Left lung (tissue), 10 donors: ENCODE measurements around the gene BLACAT1. TPM values are rescaled to one million over a fixed set of nuclear protein-coding genes. Genes with fewer than 3 reads are reported as not detected.

Experiments used
- ATAC-seq: fragments of 200-7000 bp; cut with Tn5 transposase; one replicate; pipeline ENCODE4 v1.9.1; 2020; ENCODE audit warnings: moderate library complexity
- DNase-seq, 4 donors: peaks; one replicate each; pipeline ENCODE4 v3.0.0-alpha.2; 2013 to 2020
- H3K27ac ChIP-seq, 2 donors: fragments of 200-600 bp; sonication (generic) in 1 of 2; one replicate each; pipeline versions ENCODE4 v1.5.0 to v1.8.0; 2020 to 2021
- H3K27me3 ChIP-seq, 2 donors: fragments of 200-600 bp; sonication (generic) in 1 of 2; one replicate each; pipeline versions ENCODE4 v1.5.0 to v1.8.0; 2020 to 2021
- H3K36me3 ChIP-seq, 2 donors: fragments of 200-600 bp; sonication (generic) in 1 of 2; one replicate each; pipeline versions ENCODE4 v1.5.0 to v1.8.0; 2020 to 2021
- H3K4me1 ChIP-seq, 2 donors: fragments of 200-600 bp; one replicate each; pipeline ENCODE4 v1.8.0; 2021
- H3K4me3 ChIP-seq, 2 donors: fragments of 200-600 bp; sonication (generic) in 1 of 2; one replicate each; pipeline versions ENCODE4 v1.5.0 to v1.8.0; 2020 to 2021; ENCODE audit warnings: mild to moderate bottlenecking in 1 of 2
- H3K9me3 ChIP-seq, 2 donors: fragments of 200-600 bp; sonication (generic) in 1 of 2; one replicate each; pipeline versions ENCODE4 v1.5.0 to v1.8.0; 2020 to 2021
- CTCF ChIP-seq, 2 donors: fragments of 200-600 bp; sonication (generic) in 1 of 2; IDR thresholded peaks; one replicate each; pipeline versions ENCODE4 v1.5.0 to v1.8.0; 2021; ENCODE audit warnings: antibody characterized with exemption in 2 of 2
- intact Hi-C, 2 donors: fragments of 100-400 bp; cut with DNase I; formaldehyde crosslinking; loops; one replicate each; pipeline versions ENCODE4 v1.11.2 to v1.14.2; 2022
- polyA plus RNA-seq, 6 donors: library from polyadenylated mRNA; unstranded; fragments of 120-200 nt; gene quantifications; one replicate each; pipeline ENCODE4 v1.2.1, GENCODE V29; 2013; ENCODE audit not compliant: insufficient read length in 6 of 6
- total RNA-seq, 2 donors: library from RNA; stranded (reverse); fragmentation: NEBNext Ultra II Directional; extraction: Animal tissue kit (Norgen Biotek cat#: 25700); gene quantifications; one replicate each; pipeline ENCODE4 v1.2.1, GENCODE V29; 2021
- donor health status: DM: no; HTN: yes; CAD: no.
- donor health status: DM: no; HTN: no; CAD: no.

Gene BLACAT1
- total and polyA plus RNA-seq, 8 donors = 0.55 to 6.5 (median 4.2) TPM

- no peak for ATAC-seq
- Histone ChIP-seq H3K9me3 (no peaks in the 10 kb centered on the region), H3K27ac (no peak overlapping the region), H3K4me3 (no peak overlapping the region), H3K4me1 (peaks cover 20 to 55% of the 10 kb centered on the region in 2 donors), H3K27me3 (peaks cover 0 to 14% of the 10 kb centered on the region in 2 donors), H3K36me3 (no peaks in the 10 kb centered on the region)
- no peak for DNase-seq
- TF ChIP-seq CTCF (IDR thresholded peaks at IDR 0.05) = no peak
- intact Hi-C loops = no loop called here
Observed at GRCh38 chr1:205443585-205444299, 12.1 kb downstream of the BLACAT1 start.

- peaks cover 0 to 14% of the 10 kb centered on the region in 2 donors for H3K27me3 ChIP-seq
- H3K36me3 ChIP-seq = no peaks in the 10 kb centered on the region
- ATAC-seq = peak; percentile 74
- intact Hi-C loops = no loop called here
- DNase-seq = peak in 1 of 4 donors; percentile 77
- no peak overlapping the region for H3K4me3 ChIP-seq
- no peaks in the 10 kb centered on the region for H3K9me3 ChIP-seq
- TF ChIP-seq CTCF (IDR thresholded peaks at IDR 0.05) = no peak
- peaks cover 23 to 49% of the 10 kb centered on the region in 2 donors for H3K4me1 ChIP-seq
- peak overlapping the region; percentile 55 to 59 for H3K27ac ChIP-seq
Observed at GRCh38 chr1:205442051-205442725, 13.7 kb downstream of the BLACAT1 start.

- Histone ChIP-seq H3K4me3 (no peak overlapping the region), H3K36me3 (no peaks in the 10 kb centered on the region), H3K27ac (peak overlapping the region; percentile 55 to 65), H3K9me3 (no peaks in the 10 kb centered on the region), H3K27me3 (peaks cover 0 to 14% of the 10 kb centered on the region in 2 donors), H3K4me1 (peaks cover 23 to 44% of the 10 kb centered on the region in 2 donors)
- DNase-seq (no peak), ATAC-seq (no peak)
- no peak for TF ChIP-seq CTCF (IDR thresholded peaks at IDR 0.05)
- intact Hi-C loops = no loop called here
Observed at GRCh38 chr1:205441716-205442050, 14.2 kb downstream of the BLACAT1 start.

GRCh38 chr1:205441318-205441633, 14.6 kb downstream of the BLACAT1 start:
- Histone ChIP-seq H3K36me3 (no peaks in the 10 kb centered on the region), H3K27me3 (peaks cover 0 to 14% of the 10 kb centered on the region in 2 donors), H3K9me3 (no peaks in the 10 kb centered on the region), H3K27ac (peak overlapping the region; percentile 55 to 65), H3K4me3 (no peak overlapping the region), H3K4me1 (peaks cover 23 to 41% of the 10 kb centered on the region in 2 donors)
- TF ChIP-seq CTCF (IDR thresholded peaks at IDR 0.05) = no peak
- DNase-seq = no peak
- intact Hi-C loops = no loop called here
- ATAC-seq = no peak

- no peak overlapping the region for H3K4me3 ChIP-seq
Observed at GRCh38 chr1:205440476-205441317, 15.1 kb downstream of the BLACAT1 start.

More at GRCh38 chr1:205440476-205441317, 15.1 kb downstream of the BLACAT1 start:
- ATAC-seq (peak; percentile 85), DNase-seq (peak in 2 of 4 donors; percentile 59 to 79)
- TF ChIP-seq CTCF (IDR thresholded peaks at IDR 0.05) = no peak
- peaks cover 0 to 14% of the 10 kb centered on the region in 2 donors for H3K27me3 ChIP-seq
- H3K9me3 ChIP-seq = no peaks in the 10 kb centered on the region
- no peaks in the 10 kb centered on the region for H3K36me3 ChIP-seq
- peaks cover 23 to 41% of the 10 kb centered on the region in 2 donors for H3K4me1 ChIP-seq
- intact Hi-C loops = no loop called here
- peak overlapping the region; percentile 55 to 65 for H3K27ac ChIP-seq
